Endodermal cell (in vitro differentiated cells): ENCODE data around the gene PARM1. TPM values are rescaled to one million over a fixed set of nuclear protein-coding genes. Genes with fewer than 3 reads are reported as not detected.

ENCODE experiments used
- DNase-seq: peaks from one replicate; pipeline ENCODE4 v3.0.0-alpha.2; 2017
- H3K27ac ChIP-seq: 2 replicates; pipeline ENCODE4 v1.5.1; 2013; ENCODE audit warnings: mild to moderate bottlenecking, low read depth, low read length, moderate library complexity
- H3K27me3 ChIP-seq: 2 replicates; pipeline ENCODE4 v1.6.1; 2013; ENCODE audit warnings: mild to moderate bottlenecking, low read length, moderate library complexity; ENCODE audit not compliant: insufficient read depth, control insufficient read depth, poor library complexity, severe bottlenecking
- H3K36me3 ChIP-seq: 2 replicates; pipeline ENCODE4 v1.7.0; 2013; ENCODE audit warnings: mild to moderate bottlenecking, low read length, moderate library complexity; ENCODE audit not compliant: control insufficient read depth, insufficient read depth
- H3K4me1 ChIP-seq: one replicate; pipeline ENCODE4 v1.7.0; 2013; ENCODE audit warnings: low read length; ENCODE audit not compliant: control insufficient read depth, insufficient read depth
- H3K4me3 ChIP-seq: 2 replicates; pipeline ENCODE4 v1.5.1; 2013; ENCODE audit warnings: mild to moderate bottlenecking, low read length, moderate library complexity
- H3K9ac ChIP-seq: 2 replicates; pipeline ENCODE4 v1.6.1; 2013; ENCODE audit warnings: mild to moderate bottlenecking, low read length, moderate library complexity; ENCODE audit not compliant: poor library complexity, severe bottlenecking; ENCODE audit errors: extremely low read depth
- H3K9me3 ChIP-seq: 2 replicates; pipeline ENCODE4 v1.6.1; 2013; ENCODE audit warnings: mild to moderate bottlenecking, low read length, moderate library complexity; ENCODE audit not compliant: control insufficient read depth
- H3K27ac Mint-ChIP-seq: 2 replicates; pipeline ENCODE4 v1.8.0; 2020; ENCODE audit warnings: mixed read lengths
- H3K27me3 Mint-ChIP-seq: 2 replicates; pipeline ENCODE4 v1.8.0; 2021; ENCODE audit warnings: mild to moderate bottlenecking, mixed read lengths; ENCODE audit not compliant: insufficient read depth
- H3K36me3 Mint-ChIP-seq: 2 replicates; pipeline ENCODE4 v1.8.0; 2020; ENCODE audit warnings: low read depth, mixed read lengths
- H3K4me1 Mint-ChIP-seq: 2 replicates; pipeline ENCODE4 v1.8.0; 2020; ENCODE audit warnings: mixed read lengths
- H3K4me3 Mint-ChIP-seq: 2 replicates; pipeline ENCODE4 v1.8.0; 2020; ENCODE audit warnings: mild to moderate bottlenecking, moderate library complexity, mixed read lengths
- H3K9me3 Mint-ChIP-seq: 2 replicates; pipeline ENCODE4 v1.8.0; 2020; ENCODE audit warnings: mild to moderate bottlenecking, mixed read lengths
- CTCF ChIP-seq: fragments of 200-600 bp; sonication (generic); conservative IDR thresholded peaks from 2 replicates; pipeline ENCODE4 v1.5.0; 2021; ENCODE audit warnings: antibody characterized with exemption, mild to moderate bottlenecking
- WGBS, 2 experiments: methylation state at CpG; one replicate each; pipeline versions ENCODE4 v1.1.5 to v1.1.7; 2013; ENCODE audit warnings: missing lambda C conversion rate in 2 of 2, mixed read lengths in 1 of 2; ENCODE audit not compliant: insufficient coverage in 1 of 2, insufficient read length in 1 of 2; 5-methylcytosine and 5-hydroxymethylcytosine counted together
- total RNA-seq, 2 donors: library from RNA; stranded (reverse); fragmentation: NEBNext Ultra II Directional in 1 of 2; extraction: Animal tissue kit (Norgen Biotek cat#: 25700) in 1 of 2; gene quantifications; 2 replicates in 1 of 2; 3 replicates in 1 of 2; pipeline ENCODE4 v1.2.1, GENCODE V29; 2021

Gene PARM1
- total RNA-seq, 2 donors from 2014 or later: 0.13 to 1.1 TPM

GRCh38 chr4:74933562-74934015 lies 673 bp downstream of the PARM1 start:
- TF ChIP-seq CTCF: no peak
- peaks cover 60% of the 10 kb centered on the region for H3K27me3 Mint-ChIP-seq
- peak overlapping the region; percentile 65 for H3K4me3 Mint-ChIP-seq
- peaks cover 58% of the 10 kb centered on the region for H3K27me3 ChIP-seq
- H3K27ac Mint-ChIP-seq: no peak overlapping the region
- H3K4me3 ChIP-seq: peak overlapping the region; percentile 72
- H3K9me3 ChIP-seq: no peaks in the 10 kb centered on the region
- no peak overlapping the region for H3K27ac ChIP-seq
- peaks cover 12% of the 10 kb centered on the region for H3K4me1 Mint-ChIP-seq
- no peaks in the 10 kb centered on the region for H3K36me3 Mint-ChIP-seq
- H3K9me3 Mint-ChIP-seq: no peaks in the 10 kb centered on the region
- H3K36me3 ChIP-seq: no peaks in the 10 kb centered on the region
- H3K9ac ChIP-seq: no peak overlapping the region
- no peak for DNase-seq
- 2% methylated on average over 16 to 28 of the region's 28 CpGs for WGBS, 2 experiments
- H3K4me1 ChIP-seq: peaks cover 2% of the 10 kb centered on the region

GRCh38 chr4:74934016-74934831 lies 1.3 kb downstream of the PARM1 start:
- no peak for TF ChIP-seq CTCF
- no peaks in the 10 kb centered on the region for H3K9me3 Mint-ChIP-seq
- peak overlapping the region; percentile 65 for H3K4me3 Mint-ChIP-seq
- Histone ChIP-seq H3K9me3 (no peaks in the 10 kb centered on the region), H3K36me3 (no peaks in the 10 kb centered on the region), H3K9ac (no peak overlapping the region), H3K4me3 (peak overlapping the region; percentile 72), H3K27ac (no peak overlapping the region), H3K27me3 (peaks cover 64% of the 10 kb centered on the region), H3K4me1 (peaks cover 2% of the 10 kb centered on the region)
- H3K27ac Mint-ChIP-seq: no peak overlapping the region
- peaks cover 60% of the 10 kb centered on the region for H3K27me3 Mint-ChIP-seq
- peak; percentile 75 for DNase-seq
- no peaks in the 10 kb centered on the region for H3K36me3 Mint-ChIP-seq
- peaks cover 12% of the 10 kb centered on the region for H3K4me1 Mint-ChIP-seq
- 2 to 4% methylated on average over 30 to 44 of the region's 45 CpGs for WGBS, 2 experiments

- H3K4me3 Mint-ChIP-seq: peak overlapping the region; percentile 65
- no peak for TF ChIP-seq CTCF
- peaks cover 12% of the 10 kb centered on the region for H3K4me1 Mint-ChIP-seq
- H3K36me3 Mint-ChIP-seq: no peaks in the 10 kb centered on the region
- peaks cover 2% of the 10 kb centered on the region for H3K4me1 ChIP-seq
- no peak overlapping the region for H3K27ac ChIP-seq
- H3K9ac ChIP-seq: no peak overlapping the region
- H3K4me3 ChIP-seq: peak overlapping the region; percentile 72
- no peaks in the 10 kb centered on the region for H3K9me3 Mint-ChIP-seq
- no peak overlapping the region for H3K27ac Mint-ChIP-seq
- no peaks in the 10 kb centered on the region for H3K9me3 ChIP-seq
- no peak for DNase-seq
- peaks cover 64% of the 10 kb centered on the region for H3K27me3 ChIP-seq
- no peaks in the 10 kb centered on the region for H3K36me3 ChIP-seq
- 15 to 25% methylated on average over 2 to 10 of the region's 10 CpGs for WGBS, 2 experiments
- peaks cover 61% of the 10 kb centered on the region for H3K27me3 Mint-ChIP-seq
These were observed 2.0 kb downstream of the PARM1 start for GRCh38 chr4:74934888-74935287.
